ENCODE measurements around the gene PDS5A.

DNA sequence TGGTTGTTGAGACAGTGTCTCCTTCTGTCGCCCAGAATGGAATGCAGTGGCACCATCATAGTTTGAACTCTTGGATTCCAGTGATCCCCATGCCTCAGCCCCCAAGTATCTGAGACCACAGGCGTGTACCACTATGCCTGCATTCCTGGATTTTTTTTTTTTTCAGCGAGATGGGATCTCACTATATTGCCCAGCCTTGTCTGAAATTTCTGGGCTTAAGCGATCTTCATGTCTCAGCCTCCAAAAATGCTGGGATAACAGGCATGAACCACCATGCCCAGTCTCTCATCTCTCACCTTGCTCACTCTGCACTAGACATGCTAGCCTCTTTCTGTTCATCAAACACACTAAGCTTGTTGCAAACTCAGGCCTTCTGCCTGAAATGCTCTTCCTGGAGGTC lies 175.7 kb downstream of the PDS5A start:
- TF ChIP-seq CTCF (IDR thresholded peaks at IDR 0.05) (no peak), ZFX (IDR thresholded peaks at IDR 0.05; ENCODE audit: borderline replicate concordance) (no peak)
